Activated T-cell treated with anti-CD3 and anti-CD28 coated beads for 24 hours (primary cell): Measurements from ENCODE around the gene HTATSF1.

Experiments
- DNase-seq: peaks from one replicate; pipeline ENCODE4 v3.0.0-alpha.2; 2020; ENCODE audit warnings: low read depth

The HTATSF1 gene, protein sequence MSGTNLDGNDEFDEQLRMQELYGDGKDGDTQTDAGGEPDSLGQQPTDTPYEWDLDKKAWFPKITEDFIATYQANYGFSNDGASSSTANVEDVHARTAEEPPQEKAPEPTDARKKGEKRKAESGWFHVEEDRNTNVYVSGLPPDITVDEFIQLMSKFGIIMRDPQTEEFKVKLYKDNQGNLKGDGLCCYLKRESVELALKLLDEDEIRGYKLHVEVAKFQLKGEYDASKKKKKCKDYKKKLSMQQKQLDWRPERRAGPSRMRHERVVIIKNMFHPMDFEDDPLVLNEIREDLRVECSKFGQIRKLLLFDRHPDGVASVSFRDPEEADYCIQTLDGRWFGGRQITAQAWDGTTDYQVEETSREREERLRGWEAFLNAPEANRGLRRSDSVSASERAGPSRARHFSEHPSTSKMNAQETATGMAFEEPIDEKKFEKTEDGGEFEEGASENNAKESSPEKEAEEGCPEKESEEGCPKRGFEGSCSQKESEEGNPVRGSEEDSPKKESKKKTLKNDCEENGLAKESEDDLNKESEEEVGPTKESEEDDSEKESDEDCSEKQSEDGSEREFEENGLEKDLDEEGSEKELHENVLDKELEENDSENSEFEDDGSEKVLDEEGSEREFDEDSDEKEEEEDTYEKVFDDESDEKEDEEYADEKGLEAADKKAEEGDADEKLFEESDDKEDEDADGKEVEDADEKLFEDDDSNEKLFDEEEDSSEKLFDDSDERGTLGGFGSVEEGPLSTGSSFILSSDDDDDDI

DNA sequence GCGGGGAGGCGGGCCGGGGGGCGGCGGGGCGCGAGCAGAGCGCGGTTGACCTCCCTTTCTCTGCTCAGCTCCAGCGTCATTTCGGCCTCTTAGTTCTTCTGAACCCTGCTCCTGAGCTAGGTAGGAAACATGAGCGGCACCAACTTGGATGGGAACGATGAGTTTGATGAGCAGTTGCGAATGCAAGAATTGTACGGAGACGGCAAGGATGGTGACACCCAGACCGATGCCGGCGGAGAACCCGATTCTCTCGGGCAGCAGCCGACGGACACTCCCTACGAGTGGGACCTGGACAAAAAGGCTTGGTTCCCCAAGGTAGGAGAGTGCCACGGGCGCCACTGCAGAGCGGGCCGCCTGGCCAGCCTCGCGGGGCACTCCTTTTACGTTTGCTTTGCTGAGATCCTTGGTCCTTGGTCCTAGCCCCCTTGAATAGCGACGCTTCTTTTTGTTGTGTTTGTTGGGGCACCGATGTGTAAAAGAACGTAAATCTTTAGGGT is at the start of gene HTATSF1:
Gene HTATSF1 (plus strand): TSS at position 37 of the 497 bp plus-strand sequence. CDS start 93 bp downstream, at position 130.
- DNase-seq = no peak

DNA sequence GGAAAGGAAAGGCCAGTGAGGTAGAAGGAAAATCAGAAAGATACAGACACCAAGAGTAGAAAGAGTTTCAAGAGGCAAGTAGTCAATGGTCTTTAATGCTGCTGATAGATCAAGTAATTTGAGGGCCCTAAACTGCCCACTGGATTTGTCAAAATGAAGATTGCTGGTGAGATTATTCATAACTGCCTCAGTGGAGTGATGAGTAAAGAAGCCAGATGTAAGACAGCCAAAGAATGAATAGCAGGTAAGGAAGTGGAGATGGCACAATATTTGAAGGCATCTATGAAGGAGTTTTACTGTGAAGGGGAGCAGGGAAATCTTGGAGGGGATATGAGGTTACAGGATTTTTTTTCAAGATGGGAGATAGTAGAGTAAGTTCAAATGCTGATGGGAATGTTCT is 49.4 kb upstream of the HTATSF1 start:
- DNase-seq = no peak

DNA sequence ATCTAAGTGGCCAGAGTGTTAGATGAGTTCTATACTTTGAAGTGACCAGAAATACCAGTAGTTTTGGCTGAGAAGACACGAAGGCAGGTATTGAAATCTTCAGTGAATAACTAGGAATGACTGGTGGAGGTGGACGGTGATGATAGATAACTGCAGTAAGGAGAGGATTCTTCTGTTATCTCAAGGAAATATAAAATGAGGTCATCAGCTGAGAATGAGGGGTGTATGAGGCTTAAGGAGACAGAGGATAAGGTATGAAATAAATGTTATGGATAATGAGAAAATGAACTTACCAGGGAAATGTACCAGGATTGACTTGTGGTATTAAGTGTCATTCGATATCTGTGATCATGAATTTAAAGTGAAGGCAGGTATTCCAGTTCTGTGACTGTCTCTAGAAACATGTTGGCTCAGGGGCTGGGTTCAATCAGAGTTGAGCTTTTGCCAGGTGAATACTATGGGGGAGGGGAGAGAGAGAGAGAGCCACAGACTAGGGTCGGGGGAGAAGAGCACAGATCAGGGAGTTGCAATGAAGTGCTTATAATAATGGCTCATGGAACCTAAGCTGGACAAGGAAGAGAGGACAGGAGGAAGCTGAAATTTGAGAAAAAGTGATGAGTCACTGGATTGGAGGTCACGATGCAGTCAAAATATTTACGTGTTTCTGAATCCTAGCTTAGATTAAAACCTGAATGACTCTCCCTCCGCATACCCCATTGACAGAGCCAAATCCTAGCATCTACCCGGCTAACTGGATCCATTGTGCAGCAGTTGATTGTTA is 47.2 kb upstream of the HTATSF1 start:
- no peak for DNase-seq

DNA sequence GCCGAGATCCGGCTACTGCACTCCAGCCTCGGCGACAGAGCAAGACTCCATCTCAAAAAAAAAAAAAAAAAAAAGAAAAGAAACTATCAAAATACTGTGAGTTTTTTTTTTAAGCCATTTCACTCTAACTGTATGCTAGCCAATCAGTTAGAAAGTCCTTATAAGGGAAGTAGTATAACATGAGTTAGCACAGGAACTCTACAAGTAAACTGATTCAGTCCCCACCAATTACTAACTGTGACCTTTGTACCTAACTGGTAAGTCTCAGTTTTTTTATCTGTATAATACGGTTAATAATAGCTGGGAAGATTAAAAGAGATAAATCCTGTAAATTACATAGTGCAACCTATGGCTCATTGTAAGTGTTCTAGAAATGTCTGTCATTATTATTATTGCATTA is 44.8 kb upstream of the HTATSF1 start:
- no peak for DNase-seq

DNA sequence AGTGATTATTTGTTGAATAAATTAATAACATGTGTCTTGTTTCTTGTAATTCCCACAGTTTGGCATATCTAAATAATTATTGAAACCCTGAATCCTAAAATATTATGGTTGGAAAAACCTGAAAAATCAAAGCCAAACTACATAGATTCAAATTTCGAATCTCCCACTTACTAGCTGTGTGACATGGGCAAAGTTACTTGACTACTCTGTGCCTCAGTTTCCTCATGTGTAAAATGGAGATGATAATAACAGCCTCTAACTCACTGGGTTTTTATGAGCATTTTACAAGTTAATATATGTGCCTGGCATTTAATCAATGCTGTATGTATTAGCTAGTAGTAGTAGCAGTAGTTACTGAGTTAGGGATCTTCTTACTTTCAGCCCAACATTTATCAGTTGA is 44.3 kb upstream of the HTATSF1 start:
- no peak for DNase-seq

- no peak for DNase-seq
Observed at GRCh38 chrX:136453771-136454170, 43.6 kb upstream of the HTATSF1 start.

- no peak for DNase-seq
Observed at GRCh38 chrX:136456133-136456532, 41.3 kb upstream of the HTATSF1 start.

GRCh38 chrX:136457303-136457917 is 40.0 kb upstream of the HTATSF1 start:
- DNase-seq = no peak

- no peak for DNase-seq
Observed at GRCh38 chrX:136464589-136464988, 32.8 kb upstream of the HTATSF1 start.

- DNase-seq = no peak
Observed at GRCh38 chrX:136467303-136467702, 30.1 kb upstream of the HTATSF1 start.

DNA sequence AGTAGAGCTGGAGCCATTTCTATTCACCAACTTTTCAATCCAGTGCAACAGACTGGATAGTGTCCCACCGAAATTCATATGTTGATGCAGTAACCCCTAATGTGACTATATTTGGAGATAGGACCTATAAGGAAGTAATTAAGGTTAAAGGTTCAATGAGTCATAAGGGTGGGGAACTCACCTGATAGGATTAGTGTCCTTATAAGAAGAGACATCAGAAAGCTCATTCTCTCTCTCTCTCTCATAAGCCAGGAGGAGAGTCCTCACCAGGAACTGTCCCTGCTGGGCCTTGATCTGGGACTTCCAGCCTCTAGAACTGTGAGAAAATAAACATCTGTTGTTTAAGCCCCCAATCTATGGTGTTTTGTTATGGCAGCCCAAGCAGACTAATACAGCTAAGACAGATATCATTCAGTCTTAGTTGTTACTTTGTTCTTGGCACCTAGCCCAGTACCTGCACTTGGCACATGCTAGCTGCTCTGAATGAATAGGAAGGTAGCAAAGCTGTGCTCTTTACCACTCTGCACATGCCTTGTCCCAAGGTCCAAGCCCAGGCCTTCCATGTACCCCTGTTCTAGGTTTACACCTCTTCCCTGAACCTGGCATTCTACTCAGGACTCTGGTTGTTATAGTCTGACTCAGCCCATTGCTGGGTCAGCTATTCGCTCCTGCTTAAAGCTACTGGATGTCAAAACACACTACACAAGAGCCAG is 28.8 kb upstream of the HTATSF1 start:
- DNase-seq = no peak

- DNase-seq = no peak
Observed at GRCh38 chrX:136473663-136474062, 23.7 kb upstream of the HTATSF1 start.

DNA sequence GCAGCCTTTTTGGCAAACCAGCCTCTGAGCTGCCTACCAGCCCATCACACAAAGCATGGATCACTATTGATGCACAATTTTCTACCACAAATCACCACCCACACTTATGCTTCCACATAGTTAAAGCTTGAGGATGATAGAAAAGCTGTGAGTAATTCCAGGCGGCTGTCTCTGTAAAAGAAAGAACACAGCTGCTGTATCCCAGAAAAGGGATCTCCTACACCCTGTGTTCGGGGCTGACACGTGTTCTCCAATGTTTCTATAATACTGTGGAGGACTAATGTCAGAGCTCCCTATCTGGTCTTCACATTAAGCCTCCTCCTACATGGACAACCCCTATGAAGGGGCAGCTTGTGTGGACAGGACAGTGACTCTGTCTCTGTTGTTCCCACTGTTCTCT is 22.2 kb upstream of the HTATSF1 start:
- no peak for DNase-seq

DNA sequence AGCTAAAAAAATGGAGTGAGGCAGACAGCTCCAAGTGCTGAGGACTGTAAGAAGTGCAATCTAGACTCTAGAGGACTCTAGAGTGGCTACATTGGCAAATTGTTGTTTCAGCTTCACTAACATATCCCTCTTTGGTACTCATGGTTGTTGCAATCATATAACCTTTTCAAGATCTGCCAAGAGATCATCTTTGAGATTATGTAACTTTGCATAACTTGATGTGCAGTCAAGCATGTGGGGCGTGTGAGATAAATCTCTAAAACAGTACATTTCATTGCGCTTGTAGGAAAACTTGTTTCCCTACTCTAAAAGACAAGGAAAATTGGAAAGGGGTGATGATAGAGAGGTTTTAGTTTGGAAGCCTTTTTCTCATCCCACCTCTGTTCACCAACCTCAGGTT is 20.9 kb upstream of the HTATSF1 start:
- DNase-seq = no peak

- no peak for DNase-seq
Observed at GRCh38 chrX:136477026-136477425, 20.4 kb upstream of the HTATSF1 start.

GRCh38 chrX:136480383-136480782 is 17.0 kb upstream of the HTATSF1 start:
- DNase-seq = no peak

DNA sequence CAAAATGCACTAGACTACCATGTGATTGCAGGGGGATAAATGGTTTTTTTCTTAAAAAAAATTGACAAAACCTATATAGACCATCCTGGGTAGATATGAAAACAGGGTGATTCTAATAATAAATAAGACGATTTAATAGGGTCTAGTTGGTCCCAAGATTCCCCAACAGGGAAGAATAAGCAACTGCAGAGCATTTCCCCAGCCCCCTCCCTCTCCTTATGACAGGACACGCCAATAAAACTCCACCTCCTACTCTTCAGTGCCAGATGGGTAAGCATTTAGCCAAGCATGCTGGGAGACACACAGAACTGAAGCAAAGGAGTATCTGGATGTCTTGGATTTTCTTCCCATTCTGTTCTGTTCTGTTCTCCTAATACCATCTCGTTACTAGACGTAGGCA is 9.7 kb upstream of the HTATSF1 start, which contains the start of gene BRS3:
Gene BRS3 (plus strand): TSS at position 301 of the 400 bp plus-strand sequence. CDS start 168 bp downstream, outside the sequence.
- no peak for DNase-seq

- no peak for DNase-seq
Observed at GRCh38 chrX:136488706-136489105, 8.7 kb upstream of the HTATSF1 start.

DNA sequence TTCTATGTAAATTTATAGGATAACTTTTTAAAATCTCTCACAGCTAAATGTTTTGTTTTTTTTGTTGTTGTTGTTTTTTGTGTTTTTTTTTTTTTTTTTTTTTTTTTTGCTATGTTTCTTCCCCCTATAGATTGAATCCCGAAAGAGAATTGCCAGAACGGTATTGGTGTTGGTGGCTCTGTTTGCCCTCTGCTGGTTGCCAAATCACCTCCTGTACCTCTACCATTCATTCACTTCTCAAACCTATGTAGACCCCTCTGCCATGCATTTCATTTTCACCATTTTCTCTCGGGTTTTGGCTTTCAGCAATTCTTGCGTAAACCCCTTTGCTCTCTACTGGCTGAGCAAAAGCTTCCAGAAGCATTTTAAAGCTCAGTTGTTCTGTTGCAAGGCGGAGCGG is 5.6 kb upstream of the HTATSF1 start:
- DNase-seq = no peak

DNA sequence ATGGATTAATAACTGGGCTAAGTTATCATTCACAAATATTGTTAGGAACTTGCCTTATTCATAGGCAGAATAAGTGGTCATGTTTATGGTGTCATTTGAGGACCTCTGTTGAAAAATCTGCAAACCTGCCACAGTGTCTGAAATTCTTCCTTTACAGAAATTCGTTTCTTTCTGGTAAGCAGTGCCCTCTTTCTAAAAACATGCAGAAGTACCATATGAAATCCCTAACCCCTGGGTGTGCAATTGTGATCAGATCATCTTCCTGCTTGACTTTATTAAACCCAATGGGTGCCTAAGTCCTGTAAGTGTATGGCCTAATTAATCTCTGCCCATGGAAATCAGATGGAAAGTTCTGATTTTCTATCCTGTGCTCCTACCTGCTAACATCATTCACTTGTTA is 4.4 kb upstream of the HTATSF1 start:
- DNase-seq = no peak

DNA sequence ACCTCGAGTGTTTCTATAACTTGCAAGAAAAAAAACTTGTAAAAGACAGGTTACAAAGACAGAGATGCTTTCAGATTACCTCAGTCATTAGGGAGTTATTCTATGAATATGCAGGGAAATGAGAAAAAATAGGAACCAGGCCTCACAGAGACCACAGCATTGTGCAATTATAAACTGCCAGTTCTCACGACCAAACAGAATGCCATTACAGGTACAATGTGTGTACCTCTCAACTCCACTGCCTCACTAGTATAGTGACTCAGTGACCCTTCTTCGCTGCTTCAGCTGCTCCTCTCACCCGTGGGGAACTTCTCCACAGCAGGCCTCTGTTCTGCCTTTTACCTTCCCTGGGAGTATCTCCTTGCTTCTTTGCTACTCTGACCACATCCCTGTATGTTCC is 2.3 kb upstream of the HTATSF1 start:
- DNase-seq = no peak
